ENCODE results near the gene HUWE1.

The HUWE1 gene

DNA sequence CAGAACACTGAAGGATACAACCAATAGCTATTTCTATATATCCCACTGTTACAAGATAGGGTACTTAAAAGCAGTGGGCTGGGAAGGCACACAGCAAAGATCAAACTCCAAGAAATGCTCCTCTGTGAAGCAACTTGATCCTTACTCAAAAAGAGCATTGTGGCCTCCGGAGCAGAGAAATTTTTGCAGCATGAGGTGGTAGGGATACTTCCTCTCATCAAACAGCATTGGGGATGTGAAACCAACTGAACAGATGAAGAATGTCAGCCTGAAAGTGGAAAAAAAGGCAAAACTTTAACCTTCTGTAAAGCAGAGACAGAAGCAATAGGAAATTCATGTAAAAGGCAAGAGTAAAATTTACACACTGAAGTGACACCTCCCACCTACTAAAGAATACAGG lies 92.2 kb downstream of the HUWE1 start:
- Mint-ChIP-seq H3K36me3 (ENCODE audit: low read depth) (peaks cover 67% of the 10 kb centered on the region), H3K27me3 (ENCODE audit: low read depth) (no peaks in the 10 kb centered on the region), H3K9me3 (no peaks in the 10 kb centered on the region), H3K4me1 (no peaks in the 10 kb centered on the region), H3K27ac (no peak overlapping the region), H3K4me3 (no peak overlapping the region)
- TF ChIP-seq, protein P1, sequence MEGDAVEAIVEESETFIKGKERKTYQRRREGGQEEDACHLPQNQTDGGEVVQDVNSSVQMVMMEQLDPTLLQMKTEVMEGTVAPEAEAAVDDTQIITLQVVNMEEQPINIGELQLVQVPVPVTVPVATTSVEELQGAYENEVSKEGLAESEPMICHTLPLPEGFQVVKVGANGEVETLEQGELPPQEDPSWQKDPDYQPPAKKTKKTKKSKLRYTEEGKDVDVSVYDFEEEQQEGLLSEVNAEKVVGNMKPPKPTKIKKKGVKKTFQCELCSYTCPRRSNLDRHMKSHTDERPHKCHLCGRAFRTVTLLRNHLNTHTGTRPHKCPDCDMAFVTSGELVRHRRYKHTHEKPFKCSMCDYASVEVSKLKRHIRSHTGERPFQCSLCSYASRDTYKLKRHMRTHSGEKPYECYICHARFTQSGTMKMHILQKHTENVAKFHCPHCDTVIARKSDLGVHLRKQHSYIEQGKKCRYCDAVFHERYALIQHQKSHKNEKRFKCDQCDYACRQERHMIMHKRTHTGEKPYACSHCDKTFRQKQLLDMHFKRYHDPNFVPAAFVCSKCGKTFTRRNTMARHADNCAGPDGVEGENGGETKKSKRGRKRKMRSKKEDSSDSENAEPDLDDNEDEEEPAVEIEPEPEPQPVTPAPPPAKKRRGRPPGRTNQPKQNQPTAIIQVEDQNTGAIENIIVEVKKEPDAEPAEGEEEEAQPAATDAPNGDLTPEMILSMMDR (IDR thresholded peaks at IDR 0.05; ENCODE audit: unreplicated experiment in 3 of 3) = no peak

DNA sequence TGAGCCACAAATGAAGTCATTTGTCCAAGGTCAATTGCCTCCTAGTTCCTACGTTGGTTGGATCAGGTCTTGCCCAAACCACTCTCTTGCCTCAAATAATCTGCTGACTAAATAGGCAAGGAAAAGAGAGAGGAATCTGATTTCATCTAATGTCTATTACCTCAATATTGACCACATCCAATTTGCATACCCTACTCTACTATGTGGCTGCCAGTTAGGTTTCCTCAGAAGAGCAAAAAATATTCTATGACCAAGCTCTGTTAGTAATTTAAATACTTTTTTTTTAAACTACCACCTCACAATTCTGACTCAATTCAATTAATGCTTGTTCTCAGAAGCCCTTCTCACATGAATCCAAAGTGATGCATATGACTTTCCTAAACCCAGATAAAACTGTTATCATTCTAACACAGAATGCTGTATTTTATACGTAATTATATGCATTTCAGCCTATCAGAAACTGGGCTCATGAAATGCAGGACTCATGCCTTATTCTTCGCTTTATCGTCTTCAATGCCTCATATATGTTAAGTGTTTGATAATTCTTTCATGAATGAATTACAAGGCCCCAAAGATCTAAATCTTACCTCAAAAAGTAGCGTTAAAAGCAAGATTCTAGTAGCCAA lies 98.6 kb downstream of the HUWE1 start:
- H3K4me1 Mint-ChIP-seq = no peaks in the 10 kb centered on the region
- TF ChIP-seq, protein P1 (IDR thresholded peaks at IDR 0.05; ENCODE audit: unreplicated experiment in 3 of 3) = no peak
- H3K27me3 Mint-ChIP-seq (ENCODE audit: low read depth) = no peaks in the 10 kb centered on the region
- H3K9me3 Mint-ChIP-seq = no peaks in the 10 kb centered on the region
- no peak overlapping the region for H3K27ac Mint-ChIP-seq
- peaks cover 84% of the 10 kb centered on the region for H3K36me3 Mint-ChIP-seq (ENCODE audit: low read depth)
- H3K4me3 Mint-ChIP-seq = no peak overlapping the region

DNA sequence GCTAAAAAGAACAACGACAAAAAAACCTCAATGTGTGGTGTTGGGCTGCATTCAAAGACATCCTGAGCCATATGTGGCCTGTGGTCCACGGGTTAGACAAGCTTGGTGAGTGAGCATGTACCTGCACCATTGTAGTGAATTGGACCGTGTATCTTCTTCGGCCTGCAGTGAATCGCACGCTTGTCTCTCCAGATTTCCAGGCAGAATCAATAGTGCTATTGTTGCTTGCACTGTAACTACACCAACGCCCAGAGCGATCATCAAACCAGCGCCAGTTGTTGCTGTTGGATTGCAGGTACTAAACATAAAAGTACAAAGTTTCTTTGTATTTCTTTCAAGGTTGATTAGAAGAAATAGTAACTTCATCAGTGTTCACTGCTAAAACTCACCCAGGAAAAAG lies 101.6 kb downstream of the HUWE1 start:
- Mint-ChIP-seq H3K27ac (no peak overlapping the region), H3K4me1 (no peaks in the 10 kb centered on the region), H3K4me3 (no peak overlapping the region), H3K9me3 (peaks cover 11% of the 10 kb centered on the region), H3K27me3 (ENCODE audit: low read depth) (no peaks in the 10 kb centered on the region), H3K36me3 (ENCODE audit: low read depth) (peaks cover 82% of the 10 kb centered on the region)
- TF ChIP-seq, protein P1 (IDR thresholded peaks at IDR 0.05; ENCODE audit: unreplicated experiment in 3 of 3) = no peak

DNA sequence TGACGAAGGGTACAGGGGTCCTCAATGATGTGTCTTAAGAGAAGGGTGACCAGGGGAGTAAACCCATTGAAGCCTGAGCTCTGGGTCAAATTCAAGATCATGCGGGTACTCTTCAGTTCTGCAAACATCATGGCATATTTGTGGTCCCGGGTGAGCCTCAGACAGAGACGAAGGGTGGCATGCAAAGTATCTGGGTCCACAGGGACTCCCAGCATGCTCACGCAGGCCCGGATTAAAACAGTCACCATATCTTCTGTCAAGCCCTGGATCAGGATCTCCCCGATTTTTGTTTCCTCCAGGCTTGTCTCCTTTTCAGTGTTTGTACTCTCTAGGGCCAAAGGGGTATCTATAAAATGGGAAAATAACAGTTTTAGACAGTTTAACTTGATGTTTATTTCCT lies 102.9 kb downstream of the HUWE1 start:
- no peaks in the 10 kb centered on the region for H3K4me1 Mint-ChIP-seq
- H3K9me3 Mint-ChIP-seq = peaks cover 12% of the 10 kb centered on the region
- H3K4me3 Mint-ChIP-seq = no peak overlapping the region
- H3K36me3 Mint-ChIP-seq (ENCODE audit: low read depth) = peaks cover 71% of the 10 kb centered on the region
- H3K27me3 Mint-ChIP-seq (ENCODE audit: low read depth) = no peaks in the 10 kb centered on the region
- TF ChIP-seq, protein P1 (IDR thresholded peaks at IDR 0.05; ENCODE audit: unreplicated experiment in 3 of 3) = no peak
- H3K27ac Mint-ChIP-seq = no peak overlapping the region

DNA sequence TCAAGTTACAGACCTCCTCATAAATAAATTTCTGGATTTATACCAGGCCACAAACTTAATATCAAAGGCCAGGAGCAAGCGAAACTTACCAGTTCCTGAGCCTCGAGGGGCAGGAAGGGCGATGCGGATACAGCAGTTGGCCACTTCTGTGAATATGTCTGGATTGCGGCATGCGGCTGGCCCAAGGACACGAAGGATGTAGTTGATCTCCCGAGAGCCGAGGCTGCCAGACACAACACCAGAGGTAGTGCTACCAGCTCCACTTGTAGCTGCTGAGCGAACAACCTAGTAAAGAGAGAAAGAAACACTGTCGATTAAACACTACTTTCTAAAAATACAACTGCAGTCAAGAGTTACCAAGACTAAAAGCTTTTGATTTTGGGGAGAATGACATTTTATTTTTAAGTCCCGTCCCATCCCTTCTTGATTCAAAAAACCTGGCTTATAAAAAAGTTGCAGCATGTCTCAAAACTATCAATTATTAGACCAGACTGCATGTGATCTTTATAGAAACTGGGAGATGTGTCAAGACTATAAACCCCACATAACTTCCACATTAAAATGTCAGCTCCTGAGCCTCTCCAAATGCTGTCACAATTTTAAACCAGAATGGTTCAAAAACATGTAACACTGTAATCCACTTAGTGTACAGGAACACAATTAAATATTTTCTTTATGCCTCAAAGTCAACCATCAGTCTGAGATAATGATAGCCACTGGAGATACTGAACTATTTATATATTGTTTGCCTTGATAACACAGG lies 105.6 kb downstream of the HUWE1 start:
- no peaks in the 10 kb centered on the region for H3K27me3 Mint-ChIP-seq (ENCODE audit: low read depth)
- TF ChIP-seq, protein P1 (IDR thresholded peaks at IDR 0.05; ENCODE audit: unreplicated experiment in 3 of 3) = no peak
- no peak overlapping the region for H3K4me3 Mint-ChIP-seq
- no peaks in the 10 kb centered on the region for H3K4me1 Mint-ChIP-seq
- H3K9me3 Mint-ChIP-seq = peaks cover 19% of the 10 kb centered on the region
- H3K27ac Mint-ChIP-seq = peak overlapping the region in 1 of 3 experiments; percentile 5
- H3K36me3 Mint-ChIP-seq (ENCODE audit: low read depth) = peaks cover 66% of the 10 kb centered on the region

DNA sequence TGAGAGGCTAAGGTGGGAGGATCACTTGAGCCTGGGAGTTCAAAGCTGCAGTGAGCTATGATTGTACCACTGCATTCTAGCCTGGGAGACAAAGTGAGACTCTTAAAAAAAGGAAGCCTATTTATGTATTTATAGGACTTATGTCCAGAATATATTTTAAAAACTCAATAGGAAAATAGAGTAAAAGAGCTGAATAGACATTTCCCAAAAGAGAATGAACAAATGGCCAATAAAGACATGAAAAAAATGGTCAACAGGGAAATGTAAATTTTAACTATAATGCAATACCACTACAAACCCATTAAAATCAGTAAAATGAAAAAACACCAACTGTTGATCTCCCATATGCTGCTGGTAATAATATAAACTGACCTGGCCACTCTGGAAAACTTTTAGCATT lies 115.0 kb downstream of the HUWE1 start:
- no peaks in the 10 kb centered on the region for H3K27me3 Mint-ChIP-seq (ENCODE audit: low read depth)
- no peaks in the 10 kb centered on the region for H3K4me1 Mint-ChIP-seq
- peaks cover 57% of the 10 kb centered on the region for H3K36me3 Mint-ChIP-seq (ENCODE audit: low read depth)
- no peak overlapping the region for H3K27ac Mint-ChIP-seq
- peaks cover 2% of the 10 kb centered on the region for H3K9me3 Mint-ChIP-seq
- TF ChIP-seq, protein P1 (IDR thresholded peaks at IDR 0.05; ENCODE audit: unreplicated experiment in 3 of 3) = no peak
- no peak overlapping the region for H3K4me3 Mint-ChIP-seq
